ENCODE results near the gene EMILIN2. TPM values are rescaled to one million over a fixed set of nuclear protein-coding genes. Genes with fewer than 3 reads are reported as not detected.

EMILIN2 gene
- total and polyA plus RNA-seq, 2 of the 8 experiments (the other 6 are each of a cell fraction or from before 2014, with no cell fraction given), result 6.0 to 7.5 TPM

DNA sequence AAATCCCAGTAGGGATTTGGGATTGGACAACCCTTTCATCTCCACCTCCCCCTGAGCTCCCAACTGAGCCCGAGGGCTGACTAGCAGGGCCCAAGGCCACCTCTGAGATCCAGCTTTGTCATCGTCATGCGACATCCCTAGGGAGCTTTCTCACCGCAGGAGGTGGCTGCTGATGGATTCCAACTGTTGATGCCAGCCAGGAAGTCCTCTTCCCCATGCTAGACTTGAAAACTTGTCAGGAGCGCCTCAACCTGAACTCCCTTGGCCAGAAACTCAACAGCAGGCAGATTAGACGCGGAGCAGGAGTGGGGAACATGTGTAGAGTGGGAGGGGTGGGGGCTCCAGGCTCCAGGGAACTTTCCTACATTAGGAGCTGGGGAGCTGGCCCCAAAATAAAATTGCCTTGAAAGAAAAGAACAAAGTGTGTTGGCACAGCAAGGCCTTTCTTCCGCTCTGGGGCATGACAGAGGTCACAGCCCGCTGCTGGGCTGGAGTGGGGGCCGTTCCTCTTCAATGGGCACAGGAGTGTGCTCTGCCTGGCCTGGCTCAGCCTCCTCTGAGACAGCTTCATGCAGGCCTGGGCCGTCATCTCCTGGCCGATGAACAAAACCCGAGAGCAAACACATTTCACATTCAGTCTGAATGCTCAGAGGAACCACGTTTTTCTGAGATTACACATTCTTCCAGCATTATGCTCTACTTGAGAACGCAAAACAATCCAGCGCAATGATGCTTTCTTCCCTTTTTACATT is 34.5 kb downstream of the EMILIN2 start (continued):
- TF ChIP-seq EZH2 (IDR thresholded peaks at IDR 0.05; ENCODE audit: low read depth, low read length, severe bottlenecking) (no peak), NANOG (IDR thresholded peaks at IDR 0.05; ENCODE audit: insufficient read depth, low read depth, low read length, poor library complexity, severe bottlenecking) (no peak)
